Nephron progenitor cell (in vitro differentiated cells): Measurements from ENCODE around the gene LCP1.
A peak's percentile ranks its signal among the peaks of the same experiment; 100 is the strongest.

Experiments
- DNase-seq: peaks from one replicate; pipeline ENCODE4 v3.0.0; 2021
- H3K27ac Mint-ChIP-seq: 2 replicates; pipeline ENCODE4 v1.8.0; 2021; ENCODE audit warnings: mild to moderate bottlenecking, moderate library complexity, mixed read lengths
- H3K27me3 Mint-ChIP-seq: 2 replicates; pipeline ENCODE4 v1.8.0; 2021; ENCODE audit warnings: mild to moderate bottlenecking, low read depth, mixed read lengths; ENCODE audit not compliant: poor library complexity
- H3K36me3 Mint-ChIP-seq: 2 replicates; pipeline ENCODE4 v1.8.0; 2021; ENCODE audit warnings: low read depth, mixed read lengths
- H3K4me1 Mint-ChIP-seq: 2 replicates; pipeline ENCODE4 v1.8.0; 2021; ENCODE audit warnings: mixed read lengths
- H3K4me3 Mint-ChIP-seq: 2 replicates; pipeline ENCODE4 v1.8.0; 2021; ENCODE audit warnings: mild to moderate bottlenecking, moderate library complexity, mixed read lengths
- H3K9me3 Mint-ChIP-seq: 2 replicates; pipeline ENCODE4 v1.8.0; 2021; ENCODE audit warnings: mild to moderate bottlenecking, moderate library complexity, mixed read lengths
- TF ChIP-seq, protein P1 (sequence below): fragments of 200-600 bp; sonication (generic); IDR thresholded peaks from 2 replicates; pipeline ENCODE4 v1.5.0; 2021; ENCODE audit warnings: antibody characterized with exemption

LCP1 gene

DNA sequence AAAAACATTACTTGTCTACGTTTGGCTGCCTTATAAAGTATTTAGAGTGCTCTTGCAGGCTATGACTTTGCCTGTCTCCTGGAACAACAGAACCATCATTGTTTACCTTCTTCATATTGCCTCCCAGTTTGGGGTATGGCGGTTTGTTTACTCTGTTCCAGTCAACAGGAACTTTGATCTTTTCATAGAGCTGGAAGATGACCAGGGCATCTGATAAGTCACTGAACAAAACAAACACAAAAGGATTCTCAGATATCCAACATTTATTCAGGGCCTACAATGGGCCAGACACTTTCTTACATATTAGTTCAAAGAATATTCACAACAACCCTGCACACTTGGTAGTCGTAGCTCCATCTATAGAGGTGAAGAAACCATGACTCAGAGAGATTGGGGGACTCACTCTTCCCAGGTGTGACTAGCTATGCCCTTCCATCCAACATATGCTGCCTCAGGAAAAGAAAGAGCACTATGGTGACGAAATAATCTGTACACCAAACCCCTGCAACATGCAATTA, 38.7 kb downstream of the LCP1 start:
- TF ChIP-seq, protein P1, sequence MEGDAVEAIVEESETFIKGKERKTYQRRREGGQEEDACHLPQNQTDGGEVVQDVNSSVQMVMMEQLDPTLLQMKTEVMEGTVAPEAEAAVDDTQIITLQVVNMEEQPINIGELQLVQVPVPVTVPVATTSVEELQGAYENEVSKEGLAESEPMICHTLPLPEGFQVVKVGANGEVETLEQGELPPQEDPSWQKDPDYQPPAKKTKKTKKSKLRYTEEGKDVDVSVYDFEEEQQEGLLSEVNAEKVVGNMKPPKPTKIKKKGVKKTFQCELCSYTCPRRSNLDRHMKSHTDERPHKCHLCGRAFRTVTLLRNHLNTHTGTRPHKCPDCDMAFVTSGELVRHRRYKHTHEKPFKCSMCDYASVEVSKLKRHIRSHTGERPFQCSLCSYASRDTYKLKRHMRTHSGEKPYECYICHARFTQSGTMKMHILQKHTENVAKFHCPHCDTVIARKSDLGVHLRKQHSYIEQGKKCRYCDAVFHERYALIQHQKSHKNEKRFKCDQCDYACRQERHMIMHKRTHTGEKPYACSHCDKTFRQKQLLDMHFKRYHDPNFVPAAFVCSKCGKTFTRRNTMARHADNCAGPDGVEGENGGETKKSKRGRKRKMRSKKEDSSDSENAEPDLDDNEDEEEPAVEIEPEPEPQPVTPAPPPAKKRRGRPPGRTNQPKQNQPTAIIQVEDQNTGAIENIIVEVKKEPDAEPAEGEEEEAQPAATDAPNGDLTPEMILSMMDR = no peak
- peaks cover 18% of the 10 kb centered on the region for H3K4me1 Mint-ChIP-seq
- no peaks in the 10 kb centered on the region for H3K27me3 Mint-ChIP-seq
- DNase-seq = no peak
- H3K36me3 Mint-ChIP-seq = no peaks in the 10 kb centered on the region
- no peak overlapping the region for H3K4me3 Mint-ChIP-seq
- H3K9me3 Mint-ChIP-seq = no peaks in the 10 kb centered on the region
- H3K27ac Mint-ChIP-seq = no peak overlapping the region

DNA sequence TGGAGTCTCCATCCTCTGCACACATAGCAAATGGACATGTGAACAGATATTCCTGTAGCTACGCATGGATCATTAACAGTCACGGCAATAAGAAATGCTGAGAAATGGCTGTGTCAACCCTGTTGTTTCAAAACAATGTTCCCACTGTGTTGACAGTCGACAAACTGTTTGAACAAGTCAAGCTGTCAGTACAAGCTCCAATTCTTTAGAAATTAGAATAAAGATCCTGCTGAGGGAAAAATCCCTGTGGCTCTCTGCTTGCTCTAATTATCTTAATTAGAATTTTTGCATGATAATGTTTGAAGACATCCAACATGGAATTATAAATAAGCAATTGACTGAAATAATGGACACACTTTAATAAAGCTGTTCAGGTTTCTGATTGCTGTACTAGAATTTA, 39.2 kb downstream of the LCP1 start:
- H3K27ac Mint-ChIP-seq = no peak overlapping the region
- H3K4me1 Mint-ChIP-seq = peaks cover 23% of the 10 kb centered on the region
- H3K9me3 Mint-ChIP-seq = no peaks in the 10 kb centered on the region

DNA sequence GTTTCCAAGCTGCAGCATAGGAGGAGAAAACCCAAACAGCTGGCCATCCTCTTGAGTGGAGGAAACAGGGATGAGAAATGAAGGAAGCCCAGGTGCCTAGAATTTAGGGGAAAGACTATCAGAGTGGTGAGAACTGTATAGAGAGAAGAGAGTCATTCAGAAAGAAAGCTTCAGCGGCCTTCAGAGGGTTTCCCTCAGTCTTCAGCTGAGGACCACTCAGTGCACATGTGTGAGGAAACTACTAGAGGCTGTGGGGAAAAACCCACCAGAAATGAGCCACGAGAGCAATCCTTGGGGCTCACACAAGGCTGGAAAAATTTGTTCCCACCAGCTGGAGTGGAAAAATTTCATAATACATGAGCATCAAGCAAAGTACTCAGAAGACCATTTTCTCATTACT, 41.9 kb downstream of the LCP1 start:
- no peaks in the 10 kb centered on the region for H3K9me3 Mint-ChIP-seq
- no peak overlapping the region for H3K27ac Mint-ChIP-seq
- peaks cover 4% of the 10 kb centered on the region for H3K27me3 Mint-ChIP-seq
- no peak overlapping the region for H3K4me3 Mint-ChIP-seq
- TF ChIP-seq, protein P1 = no peak
- H3K4me1 Mint-ChIP-seq = peaks cover 38% of the 10 kb centered on the region
- DNase-seq = no peak
- H3K36me3 Mint-ChIP-seq = no peaks in the 10 kb centered on the region

More for the DNA sequence above, 39.2 kb downstream of the LCP1 start:
- no peak for DNase-seq
- Mint-ChIP-seq H3K27me3 (no peaks in the 10 kb centered on the region), H3K4me3 (no peak overlapping the region), H3K36me3 (no peaks in the 10 kb centered on the region)
- TF ChIP-seq, protein P1 = no peak

DNA sequence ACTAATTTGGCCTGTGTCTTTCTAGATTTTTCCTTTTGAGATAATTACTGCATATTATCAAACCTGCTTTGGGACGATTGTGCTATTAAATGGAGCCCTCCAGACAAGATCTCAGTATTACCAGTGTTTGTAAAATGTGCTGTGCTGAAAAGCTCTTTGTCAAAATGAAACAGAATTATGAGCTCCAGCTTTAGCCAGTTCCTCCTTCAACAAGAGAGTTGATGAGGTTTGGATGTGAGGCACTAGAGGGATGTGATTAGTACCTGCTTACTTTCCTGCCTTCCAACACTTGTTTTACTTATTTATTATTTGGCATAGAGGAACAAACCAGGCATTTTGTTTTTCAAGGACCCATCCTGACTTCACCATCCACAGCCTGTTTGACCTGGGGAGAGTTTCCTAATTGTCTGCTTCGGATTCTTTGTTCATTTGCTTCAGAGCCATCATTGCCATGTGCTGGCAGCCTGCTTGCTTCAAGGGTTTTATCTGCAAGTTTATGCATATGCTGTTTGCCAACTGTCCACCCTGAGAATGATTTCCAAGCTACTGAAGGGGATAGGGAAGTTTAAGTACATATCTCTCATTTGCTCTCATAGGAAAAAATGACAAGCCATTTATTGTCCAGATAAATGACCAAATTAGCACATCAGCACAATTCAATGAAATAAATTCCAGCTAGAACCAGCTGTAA, 44.2 kb downstream of the LCP1 start:
- H3K27me3 Mint-ChIP-seq = peaks cover 4% of the 10 kb centered on the region
- H3K4me1 Mint-ChIP-seq = peaks cover 46% of the 10 kb centered on the region
- no peaks in the 10 kb centered on the region for H3K9me3 Mint-ChIP-seq
- H3K36me3 Mint-ChIP-seq = no peaks in the 10 kb centered on the region
- no peak for DNase-seq
- H3K27ac Mint-ChIP-seq = no peak overlapping the region
- TF ChIP-seq, protein P1 = no peak
- no peak overlapping the region for H3K4me3 Mint-ChIP-seq

DNA sequence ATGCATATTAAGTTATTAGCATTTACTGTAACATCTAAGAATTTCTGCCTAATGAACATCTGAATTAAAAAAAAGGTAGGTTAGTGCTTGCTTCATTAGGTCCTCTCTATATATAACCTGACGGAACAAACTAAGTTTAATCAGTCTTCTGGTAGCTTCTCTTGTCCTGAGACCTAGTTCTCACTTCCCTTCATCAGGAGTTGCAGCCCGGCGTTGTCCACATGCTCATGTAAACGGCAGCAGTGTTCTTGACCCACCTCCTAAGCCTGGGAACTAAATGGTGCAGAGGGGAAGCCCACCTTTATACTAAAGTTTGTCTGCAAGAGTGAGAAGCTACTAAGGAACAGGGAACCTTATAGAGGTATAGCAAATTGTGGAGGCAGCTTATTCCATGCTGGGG, 45.3 kb downstream of the LCP1 start:
- peaks cover 46% of the 10 kb centered on the region for H3K4me1 Mint-ChIP-seq
- TF ChIP-seq, protein P1 = no peak
- no peak for DNase-seq
- no peaks in the 10 kb centered on the region for H3K36me3 Mint-ChIP-seq
- H3K27ac Mint-ChIP-seq = no peak overlapping the region
- no peak overlapping the region for H3K4me3 Mint-ChIP-seq
- peaks cover 4% of the 10 kb centered on the region for H3K27me3 Mint-ChIP-seq
- H3K9me3 Mint-ChIP-seq = no peaks in the 10 kb centered on the region

DNA sequence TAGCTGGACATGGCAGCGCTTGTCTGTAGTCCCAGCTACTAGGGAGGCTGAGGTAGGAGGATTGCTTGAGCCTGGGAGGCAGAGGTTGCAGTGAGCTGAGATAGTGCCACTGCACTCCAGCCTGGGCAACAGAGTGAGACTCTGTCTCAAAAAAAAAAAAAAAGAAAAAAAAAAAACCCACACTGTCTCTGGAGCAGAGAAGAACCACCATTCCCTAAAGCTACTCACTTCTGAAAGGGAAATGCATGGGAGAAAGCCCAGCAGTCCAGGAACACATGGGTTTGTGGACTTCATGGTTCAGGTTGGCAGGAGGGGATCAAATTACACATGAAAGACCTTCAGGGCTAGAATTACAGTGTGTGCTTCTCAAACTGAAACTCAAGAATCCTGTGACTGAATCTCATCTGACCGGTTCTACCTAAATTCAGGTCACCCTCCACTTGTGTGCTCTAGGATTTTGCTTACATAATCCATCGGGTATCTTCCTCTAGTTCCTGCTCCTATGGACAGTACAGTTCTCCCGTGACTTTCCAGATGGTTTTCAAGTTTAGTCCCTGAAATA, 46.9 kb downstream of the LCP1 start:
- Mint-ChIP-seq H3K4me3 (peak overlapping the region; percentile 17), H3K27me3 (peaks cover 4% of the 10 kb centered on the region), H3K4me1 (peaks cover 46% of the 10 kb centered on the region), H3K9me3 (no peaks in the 10 kb centered on the region), H3K27ac (peak overlapping the region; percentile 82), H3K36me3 (no peaks in the 10 kb centered on the region)
- TF ChIP-seq, protein P1 = no peak
- peak; percentile 15 for DNase-seq
